Memory B cell (primary cell): ENCODE measurements around the gene LRTM2.
A peak's percentile ranks its signal among the peaks of the same experiment; 100 is the strongest.

Experiments
- ATAC-seq: fragments of 150-1000 bp; cut with Tn5 transposase; 2 replicates; pipeline ENCODE4 v1.10.0; 2021; ENCODE audit warnings: low read depth, mild to moderate bottlenecking, moderate library complexity
- DNase-seq, 2 donors: peaks; one replicate each; pipeline ENCODE4 v3.0.0; 2022; ENCODE audit warnings: low spot score in 2 of 2
- H3K27ac Mint-ChIP-seq: one replicate; pipeline ENCODE4 v1.8.0; 2022; ENCODE audit warnings: mild to moderate bottlenecking, moderate library complexity, mixed read lengths
- H3K27me3 Mint-ChIP-seq: one replicate; pipeline ENCODE4 v1.8.0; 2022; ENCODE audit warnings: mixed read lengths
- H3K36me3 Mint-ChIP-seq: one replicate; pipeline ENCODE4 v1.8.0; 2022; ENCODE audit warnings: mild to moderate bottlenecking, mixed read lengths
- H3K4me1 Mint-ChIP-seq: one replicate; pipeline ENCODE4 v1.8.0; 2022; ENCODE audit warnings: mixed read lengths
- H3K4me3 Mint-ChIP-seq: one replicate; pipeline ENCODE4 v1.8.0; 2022; ENCODE audit warnings: mild to moderate bottlenecking, moderate library complexity, mixed read lengths
- H3K9me3 Mint-ChIP-seq: one replicate; pipeline ENCODE4 v1.8.0; 2022; ENCODE audit warnings: mixed read lengths

The LRTM2 gene

GRCh38 chr12:1820191-1820895, at the start of gene LRTM2:
Gene LRTM2 (plus strand): TSS chr12:1820565. CDS start chr12:1828149, 7,584 bp downstream.
- no peak for DNase-seq
- H3K4me1 Mint-ChIP-seq: peaks cover 3% of the 10 kb centered on the region
- H3K36me3 Mint-ChIP-seq: no peaks in the 10 kb centered on the region
- H3K27me3 Mint-ChIP-seq: peaks cover 33% of the 10 kb centered on the region
- H3K9me3 Mint-ChIP-seq: no peaks in the 10 kb centered on the region
- H3K27ac Mint-ChIP-seq: no peak within 1 kb of the TSS
- no peak within 1 kb of the TSS for H3K4me3 Mint-ChIP-seq
- no peak for ATAC-seq

- Mint-ChIP-seq H3K27ac (no peak overlapping the region), H3K4me3 (no peak overlapping the region), H3K9me3 (no peaks in the 10 kb centered on the region), H3K36me3 (peaks cover 28% of the 10 kb centered on the region), H3K27me3 (no peaks in the 10 kb centered on the region), H3K4me1 (peaks cover 3% of the 10 kb centered on the region)
- DNase-seq (no peak), ATAC-seq (no peak)
These were observed 46.3 kb upstream of the LRTM2 start for GRCh38 chr12:1773937-1774655.

- ATAC-seq: no peak
- no peak overlapping the region for H3K27ac Mint-ChIP-seq
- DNase-seq: no peak
- H3K4me3 Mint-ChIP-seq: no peak overlapping the region
- peaks cover 3% of the 10 kb centered on the region for H3K4me1 Mint-ChIP-seq
- no peaks in the 10 kb centered on the region for H3K9me3 Mint-ChIP-seq
- H3K36me3 Mint-ChIP-seq: peaks cover 33% of the 10 kb centered on the region
- H3K27me3 Mint-ChIP-seq: no peaks in the 10 kb centered on the region
These were observed 44.0 kb upstream of the LRTM2 start for GRCh38 chr12:1776170-1776921.

- Mint-ChIP-seq H3K27me3 (no peaks in the 10 kb centered on the region), H3K36me3 (peaks cover 31% of the 10 kb centered on the region), H3K9me3 (no peaks in the 10 kb centered on the region), H3K4me3 (no peak overlapping the region), H3K27ac (no peak overlapping the region), H3K4me1 (peaks cover 3% of the 10 kb centered on the region)
- ATAC-seq (no peak), DNase-seq (no peak)
These were observed 42.6 kb upstream of the LRTM2 start for GRCh38 chr12:1777798-1778197.

GRCh38 chr12:1778911-1779310, 41.5 kb upstream of the LRTM2 start:
- H3K9me3 Mint-ChIP-seq: no peaks in the 10 kb centered on the region
- no peak overlapping the region for H3K27ac Mint-ChIP-seq
- H3K4me1 Mint-ChIP-seq: peaks cover 3% of the 10 kb centered on the region
- H3K27me3 Mint-ChIP-seq: no peaks in the 10 kb centered on the region
- H3K36me3 Mint-ChIP-seq: peaks cover 27% of the 10 kb centered on the region
- ATAC-seq (no peak), DNase-seq (no peak)
- H3K4me3 Mint-ChIP-seq: no peak overlapping the region

GRCh38 chr12:1779783-1780182, 40.6 kb upstream of the LRTM2 start:
- no peak overlapping the region for H3K27ac Mint-ChIP-seq
- no peak overlapping the region for H3K4me3 Mint-ChIP-seq
- DNase-seq (no peak), ATAC-seq (no peak)
- H3K9me3 Mint-ChIP-seq: no peaks in the 10 kb centered on the region
- H3K4me1 Mint-ChIP-seq: peaks cover 3% of the 10 kb centered on the region
- H3K36me3 Mint-ChIP-seq: peaks cover 26% of the 10 kb centered on the region
- H3K27me3 Mint-ChIP-seq: no peaks in the 10 kb centered on the region

GRCh38 chr12:1781772-1782171, 38.6 kb upstream of the LRTM2 start:
- Mint-ChIP-seq H3K4me3 (no peak overlapping the region), H3K36me3 (peaks cover 22% of the 10 kb centered on the region), H3K4me1 (no peaks in the 10 kb centered on the region), H3K27ac (no peak overlapping the region), H3K9me3 (no peaks in the 10 kb centered on the region), H3K27me3 (no peaks in the 10 kb centered on the region)
- ATAC-seq: no peak
- no peak for DNase-seq

- ATAC-seq (no peak), DNase-seq (no peak)
- peaks cover 25% of the 10 kb centered on the region for H3K36me3 Mint-ChIP-seq
- no peak overlapping the region for H3K27ac Mint-ChIP-seq
- no peaks in the 10 kb centered on the region for H3K9me3 Mint-ChIP-seq
- no peaks in the 10 kb centered on the region for H3K4me1 Mint-ChIP-seq
- H3K27me3 Mint-ChIP-seq: no peaks in the 10 kb centered on the region
- H3K4me3 Mint-ChIP-seq: no peak overlapping the region
These were observed 38.1 kb upstream of the LRTM2 start for GRCh38 chr12:1782215-1782614.

- peaks cover 9% of the 10 kb centered on the region for H3K4me1 Mint-ChIP-seq
- no peaks in the 10 kb centered on the region for H3K27me3 Mint-ChIP-seq
- ATAC-seq (no peak), DNase-seq (no peak)
- no peaks in the 10 kb centered on the region for H3K9me3 Mint-ChIP-seq
- no peak overlapping the region for H3K27ac Mint-ChIP-seq
- H3K36me3 Mint-ChIP-seq: peaks cover 13% of the 10 kb centered on the region
- no peak overlapping the region for H3K4me3 Mint-ChIP-seq
These were observed 32.7 kb upstream of the LRTM2 start for GRCh38 chr12:1787714-1788113.

- no peak for DNase-seq
- ATAC-seq: no peak
- H3K27ac Mint-ChIP-seq: no peak overlapping the region
- no peak overlapping the region for H3K4me3 Mint-ChIP-seq
- peaks cover 8% of the 10 kb centered on the region for H3K36me3 Mint-ChIP-seq
- no peaks in the 10 kb centered on the region for H3K9me3 Mint-ChIP-seq
- no peaks in the 10 kb centered on the region for H3K27me3 Mint-ChIP-seq
- peaks cover 9% of the 10 kb centered on the region for H3K4me1 Mint-ChIP-seq
These were observed 29.9 kb upstream of the LRTM2 start for GRCh38 chr12:1790444-1790843.

- H3K27me3 Mint-ChIP-seq: no peaks in the 10 kb centered on the region
- peaks cover 6% of the 10 kb centered on the region for H3K36me3 Mint-ChIP-seq
- H3K27ac Mint-ChIP-seq: peak overlapping the region; percentile 78
- DNase-seq: peak in 1 of 2 donors; percentile 65
- ATAC-seq: peak; percentile 36
- no peak overlapping the region for H3K4me3 Mint-ChIP-seq
- H3K9me3 Mint-ChIP-seq: no peaks in the 10 kb centered on the region
- peaks cover 13% of the 10 kb centered on the region for H3K4me1 Mint-ChIP-seq
These were observed 29.1 kb upstream of the LRTM2 start for GRCh38 chr12:1791104-1791841.

- Mint-ChIP-seq H3K4me1 (peaks cover 13% of the 10 kb centered on the region), H3K9me3 (no peaks in the 10 kb centered on the region), H3K36me3 (peaks cover 1% of the 10 kb centered on the region), H3K27ac (no peak overlapping the region), H3K27me3 (no peaks in the 10 kb centered on the region), H3K4me3 (no peak overlapping the region)
- no peak for DNase-seq
- no peak for ATAC-seq
These were observed 28.0 kb upstream of the LRTM2 start for GRCh38 chr12:1792406-1792805.

- Mint-ChIP-seq H3K36me3 (no peaks in the 10 kb centered on the region), H3K27me3 (no peaks in the 10 kb centered on the region), H3K9me3 (no peaks in the 10 kb centered on the region), H3K4me1 (peaks cover 13% of the 10 kb centered on the region), H3K4me3 (no peak overlapping the region), H3K27ac (no peak overlapping the region)
- ATAC-seq (no peak), DNase-seq (no peak)
These were observed 26.7 kb upstream of the LRTM2 start for GRCh38 chr12:1793426-1794210.
